Activated CD8-positive, alpha-beta memory T cell treated with anti-CD3 and anti-CD28 coated beads, Interleukin-2, amount 50 U/mL, for 1 hour (primary cell): ENCODE measurements around the gene IRF2BP2.

Source experiments
- DNase-seq: peaks from one replicate; pipeline ENCODE4 v3.0.0-alpha.2; 2020; ENCODE audit errors: extremely low read depth

The IRF2BP2 gene

GRCh38 chr1:234583755-234584419, 26.1 kb downstream of the IRF2BP2 start:
- DNase-seq, result no peak

GRCh38 chr1:234582681-234583301, 27.2 kb downstream of the IRF2BP2 start:
- no peak for DNase-seq

- no peak for DNase-seq
Observed at GRCh38 chr1:234582186-234582585, 27.8 kb downstream of the IRF2BP2 start.

GRCh38 chr1:234581063-234581714, 28.8 kb downstream of the IRF2BP2 start:
- no peak for DNase-seq

- DNase-seq, result no peak
Observed at GRCh38 chr1:234579967-234580366, 30.0 kb downstream of the IRF2BP2 start.

- DNase-seq, result no peak
Observed at GRCh38 chr1:234578735-234579134, 31.2 kb downstream of the IRF2BP2 start.

- DNase-seq, result no peak
Observed at GRCh38 chr1:234578087-234578486, 31.9 kb downstream of the IRF2BP2 start.

GRCh38 chr1:234573711-234574299, 36.2 kb downstream of the IRF2BP2 start:
- no peak for DNase-seq

- DNase-seq, result no peak
Observed at GRCh38 chr1:234572966-234573365, 37.0 kb downstream of the IRF2BP2 start.

- no peak for DNase-seq
Observed at GRCh38 chr1:234571702-234572101, 38.3 kb downstream of the IRF2BP2 start.

- no peak for DNase-seq
Observed at GRCh38 chr1:234570329-234571120, 39.5 kb downstream of the IRF2BP2 start.

- DNase-seq, result no peak
Observed at GRCh38 chr1:234568345-234568744, 41.6 kb downstream of the IRF2BP2 start.

GRCh38 chr1:234565132-234565531, 44.8 kb downstream of the IRF2BP2 start:
- no peak for DNase-seq

GRCh38 chr1:234564035-234565029, 45.6 kb downstream of the IRF2BP2 start:
- DNase-seq, result no peak

- DNase-seq, result no peak
Observed at GRCh38 chr1:234562334-234562733, 47.6 kb downstream of the IRF2BP2 start.

- no peak for DNase-seq
Observed at GRCh38 chr1:234561319-234561718, 48.7 kb downstream of the IRF2BP2 start.

GRCh38 chr1:234559902-234560676, 49.9 kb downstream of the IRF2BP2 start:
- no peak for DNase-seq

GRCh38 chr1:234559152-234559901, 50.7 kb downstream of the IRF2BP2 start:
- DNase-seq, result no peak

- no peak for DNase-seq
Observed at GRCh38 chr1:234558330-234558836, 51.6 kb downstream of the IRF2BP2 start.
